Uterine smooth muscle cell (primary cell): Measurements from ENCODE around the gene CDON. TPM values are rescaled to one million over a fixed set of nuclear protein-coding genes. Genes with fewer than 3 reads are reported as not detected.

Experiments used
- total RNA-seq: library from RNA; depleted of rRNA; stranded (reverse); fragments of >200 nt; gene quantifications from 2 replicates; pipeline ENCODE4 v1.2.3, GENCODE V29; 2014

CDON gene
- 5.2 and 13.0 TPM in 2 replicates for total RNA-seq

DNA sequence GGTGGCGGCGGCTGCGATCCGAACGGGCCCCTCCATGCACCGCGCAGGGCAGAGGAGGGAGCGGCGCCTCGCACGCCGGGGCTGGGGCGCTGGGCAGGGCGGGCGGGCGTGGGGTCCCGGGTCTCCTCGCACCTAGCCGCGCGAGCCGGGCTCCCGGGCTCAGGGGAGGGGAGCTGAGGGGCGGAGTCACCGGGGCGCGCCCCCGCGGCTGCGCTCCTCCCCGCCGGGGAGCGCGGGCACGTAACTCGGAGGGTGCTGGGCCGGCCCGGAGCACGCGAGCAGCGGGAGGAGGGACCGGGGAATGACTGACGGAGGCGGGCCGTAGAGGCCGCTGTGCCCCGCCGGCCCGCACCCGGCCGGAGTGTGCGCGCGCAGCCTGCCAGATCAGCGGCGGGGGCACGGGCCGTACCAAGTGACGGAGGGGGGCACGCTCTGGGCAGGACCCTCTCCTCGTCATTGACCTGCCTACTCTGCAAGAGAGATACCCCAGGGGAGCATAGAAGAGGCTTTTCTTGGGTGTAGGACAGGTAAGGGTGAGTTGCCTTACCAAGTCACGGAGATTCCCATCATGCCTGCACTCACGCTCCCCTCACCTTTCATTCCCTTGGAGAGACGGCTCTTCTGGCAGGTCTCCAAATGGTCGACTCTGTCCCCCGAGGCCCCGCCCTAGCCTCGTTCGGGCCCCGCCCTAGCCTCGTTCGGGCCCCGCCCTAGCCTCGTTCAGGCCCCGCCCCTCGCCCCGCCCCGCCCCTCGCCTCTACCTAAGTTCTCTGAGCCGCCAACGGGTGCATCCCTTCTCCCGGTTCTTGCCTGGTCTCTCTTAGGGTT is at the start of gene CDON:
Gene CDON, minus strand, starts transcription at position 188 of the 828 bp plus-strand sequence. CDS start 39,390 bp downstream, outside the sequence.

GRCh38 chr11:125945797-125946520 is 116.7 kb downstream of the CDON start, which contains the start of gene VSIG10L2:
Gene VSIG10L2 (plus strand): TSS chr11:125946044. CDS start chr11:125946056, 12 bp downstream.

Other genes with a start within 250 kb of the CDON start
- not detected in 2 replicates for gene PATE4, start 229.6 kb downstream of the CDON start, total RNA-seq
- gene HYLS1, start 175.2 kb downstream of the CDON start, total RNA-seq = 6.1 and 16.6 TPM in 2 replicates
- 13.9 and 14.9 TPM in 2 replicates for gene PUS3, start 159.7 kb downstream of the CDON start, total RNA-seq
- under 0.01 and 0.11 TPM in 2 replicates for gene DDX25, start 158.4 kb downstream of the CDON start, total RNA-seq
- gene VSIG10L2, start 116.8 kb downstream of the CDON start, total RNA-seq = 0.22 TPM in 1 of 2 replicates, not detected in the other
- gene RPUSD4, start 148.8 kb upstream of the CDON start, total RNA-seq = 40.1 and 43.3 TPM in 2 replicates
- 21.1 and 23.2 TPM in 2 replicates for gene FAM118B, start 148.9 kb upstream of the CDON start, total RNA-seq
- 64.7 and 74.3 TPM in 2 replicates for gene SRPRA, start 206.0 kb upstream of the CDON start, total RNA-seq
- gene FOXRED1, start 206.3 kb upstream of the CDON start, total RNA-seq = 15.2 and 28.2 TPM in 2 replicates
- 4.1 and 5.4 TPM in 2 replicates for gene TIRAP, start 220.2 kb upstream of the CDON start, total RNA-seq
- 12.2 and 19.3 TPM in 2 replicates for gene DCPS, start 241.2 kb upstream of the CDON start, total RNA-seq